HG02938 (cell line): Measurements from ENCODE around the gene CFAP100.

Experiments used
- ATAC-seq: cut with Tn5 transposase; IDR thresholded peaks from one replicate; pipeline ENCODE4 v1.9.1; 2021; ENCODE audit warnings: mild to moderate bottlenecking, moderate library complexity; ENCODE audit not compliant: unreplicated experiment

The CFAP100 gene

GRCh38 chr3:126439346-126439967 is 44.7 kb downstream of the CFAP100 start:
- ATAC-seq, result no peak

DNA sequence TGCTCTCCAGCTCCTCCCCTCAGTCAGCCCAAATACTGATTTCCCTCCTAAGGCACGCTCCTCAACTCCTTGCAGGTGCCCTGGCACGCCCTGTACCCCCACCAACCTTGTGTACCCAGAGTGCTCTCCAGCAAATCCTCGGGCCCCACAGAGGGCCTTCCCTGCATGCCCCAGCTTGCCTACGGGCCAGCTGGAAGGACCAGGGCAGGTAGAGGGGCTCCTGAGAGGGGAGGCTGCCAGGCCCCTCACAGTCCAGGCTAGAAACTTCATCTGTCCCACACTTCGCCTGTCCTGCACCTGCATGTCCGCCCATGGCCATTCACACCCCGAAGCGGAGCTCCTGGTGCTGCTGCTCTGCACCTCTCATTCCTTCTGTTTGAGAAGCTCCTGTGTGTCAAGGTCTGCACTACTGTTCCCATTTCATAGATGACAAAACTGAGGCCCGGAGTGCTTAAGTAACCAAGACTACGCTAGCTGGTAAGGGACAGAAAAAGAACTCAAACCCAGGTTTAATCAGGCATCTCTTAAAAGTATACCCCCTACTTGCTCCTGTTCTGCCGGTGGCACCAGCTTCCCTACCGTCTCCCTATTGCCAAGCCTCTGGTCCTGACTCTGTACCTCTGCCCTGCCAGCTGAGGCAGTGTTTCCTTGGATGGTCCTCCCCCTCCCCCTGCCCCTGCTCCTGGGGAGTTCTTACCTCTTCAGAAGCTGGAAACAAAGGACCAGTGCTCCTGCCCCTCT is 45.4 kb downstream of the CFAP100 start:
- ATAC-seq, result no peak

GRCh38 chr3:126440709-126440995 is 45.9 kb downstream of the CFAP100 start:
- ATAC-seq, result no peak

- ATAC-seq, result no peak
Observed at GRCh38 chr3:126441256-126441880, 46.7 kb downstream of the CFAP100 start.

DNA sequence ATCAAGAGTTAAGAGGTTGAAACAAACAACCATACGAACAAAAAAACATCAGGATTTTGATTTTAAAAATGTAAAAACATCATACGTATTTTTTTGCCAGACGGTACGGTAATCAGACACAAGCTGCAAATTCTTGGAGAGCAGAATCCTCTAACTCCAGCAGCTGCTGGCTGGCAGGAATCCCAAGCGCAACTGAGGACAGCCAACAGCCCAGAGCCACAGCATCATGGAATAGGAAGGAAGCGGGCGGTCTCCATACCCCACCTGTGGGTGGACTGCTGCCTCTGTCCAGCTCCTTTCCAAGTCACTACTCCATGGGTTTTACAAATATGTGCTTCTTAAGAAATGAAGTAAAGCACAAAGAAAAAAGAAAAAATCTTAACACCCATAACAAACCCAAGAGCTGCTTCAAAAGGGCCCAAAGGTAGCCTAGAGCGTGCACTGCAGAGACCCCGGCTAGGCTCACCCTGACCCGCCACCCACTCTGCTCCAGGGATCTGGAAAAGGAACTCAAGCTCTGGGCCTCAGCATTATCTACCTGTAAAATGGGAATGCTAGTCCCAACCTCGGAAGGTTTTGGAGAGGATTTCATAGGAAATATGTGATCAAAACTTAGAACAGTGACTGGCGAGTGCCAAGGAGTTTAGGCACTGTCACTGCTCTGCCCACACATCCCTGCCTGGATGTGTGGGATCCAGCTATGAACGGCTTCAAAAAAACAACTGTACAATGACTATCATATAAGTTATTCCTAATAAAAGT is 47.6 kb downstream of the CFAP100 start:
- ATAC-seq, result no peak

DNA sequence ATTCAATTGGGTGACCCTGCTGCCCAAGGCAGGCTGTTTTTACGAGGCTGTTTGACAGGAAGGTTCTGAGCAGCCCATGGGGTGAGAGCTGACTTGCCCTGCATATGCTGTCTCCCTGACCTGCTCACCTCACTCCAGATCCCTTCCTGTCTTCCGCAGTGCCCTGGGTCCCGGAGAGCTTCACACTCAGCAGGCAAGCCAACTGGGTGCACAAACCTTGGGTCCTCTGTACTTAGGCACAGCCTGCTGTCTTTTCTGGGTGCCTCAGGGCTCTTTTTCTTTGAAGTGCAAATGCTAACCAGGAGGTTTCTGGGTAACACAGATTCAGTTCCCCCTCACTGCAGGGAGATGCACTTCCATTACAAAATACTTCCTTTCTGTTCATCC is 48.1 kb downstream of the CFAP100 start:
- no peak for ATAC-seq

DNA sequence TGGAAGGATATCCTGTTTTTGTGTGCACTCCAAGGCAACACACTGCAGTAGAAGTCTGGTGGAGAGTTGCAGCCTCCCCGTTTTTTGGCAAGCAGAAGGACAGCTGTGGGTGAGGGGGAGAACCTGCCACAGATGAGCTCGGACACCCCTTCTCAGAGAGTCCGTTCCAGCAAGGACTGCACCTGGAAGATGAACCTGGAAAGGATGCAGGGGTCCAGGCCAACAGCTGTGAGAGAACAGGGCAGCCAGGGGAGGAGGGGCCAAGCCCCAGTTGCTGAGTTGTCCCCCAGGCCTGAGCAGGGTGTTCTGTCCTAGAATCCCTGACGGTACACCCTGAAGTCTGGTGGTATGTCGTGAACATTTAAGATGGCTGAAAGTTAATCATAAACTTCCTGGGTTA is 50.8 kb downstream of the CFAP100 start:
- ATAC-seq, result no peak

- no peak for ATAC-seq
Observed at GRCh38 chr3:126446301-126446700, 51.6 kb downstream of the CFAP100 start.

GRCh38 chr3:126446791-126447190 is 52.1 kb downstream of the CFAP100 start:
- ATAC-seq, result no peak

DNA sequence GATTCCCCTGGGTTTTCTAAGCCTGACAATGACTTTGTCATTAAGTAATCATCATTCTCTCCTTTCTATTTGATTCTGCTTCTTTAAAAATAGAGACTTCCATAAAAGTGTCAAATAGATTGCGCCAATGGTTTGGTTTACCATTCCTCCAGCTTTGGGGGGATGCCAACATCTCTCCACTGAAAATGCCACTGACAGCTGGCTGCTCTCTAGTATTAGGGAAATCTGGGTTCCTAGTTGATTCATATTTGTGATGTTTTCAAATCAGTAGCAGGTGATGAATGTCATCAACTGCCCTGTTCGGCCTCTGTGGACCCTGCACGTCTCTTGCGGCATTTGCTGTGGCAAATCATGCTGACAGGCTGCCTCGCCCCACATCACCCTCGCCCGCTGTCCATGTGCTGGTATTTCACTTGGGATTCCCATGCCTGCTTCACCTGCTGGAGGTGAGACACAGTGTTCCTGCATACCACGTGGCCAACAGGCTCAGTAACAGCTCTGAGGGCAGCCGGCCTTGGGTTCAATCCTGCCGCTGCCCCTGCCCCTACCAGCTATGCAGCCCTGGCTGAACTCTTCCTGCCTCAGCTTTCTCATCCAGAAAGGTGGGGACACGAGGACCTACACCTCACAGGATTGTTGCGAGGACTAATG is 52.9 kb downstream of the CFAP100 start:
- ATAC-seq, result no peak

GRCh38 chr3:126448136-126448892 is 53.6 kb downstream of the CFAP100 start:
- ATAC-seq, result no peak

DNA sequence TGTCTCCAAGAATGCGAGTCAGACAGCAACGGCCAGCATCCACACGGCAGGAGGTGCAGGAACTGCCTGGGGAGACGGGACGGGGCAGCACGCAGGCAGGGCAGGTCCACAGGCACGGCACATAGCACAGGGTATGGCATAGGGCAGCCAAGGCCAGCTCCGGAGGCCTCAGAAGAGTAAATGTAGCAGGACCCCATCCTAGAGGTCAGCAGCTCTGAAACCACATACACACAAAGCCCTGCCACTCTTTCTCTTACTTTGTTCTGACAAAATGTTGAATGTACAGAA is 54.1 kb downstream of the CFAP100 start:
- ATAC-seq, result no peak

DNA sequence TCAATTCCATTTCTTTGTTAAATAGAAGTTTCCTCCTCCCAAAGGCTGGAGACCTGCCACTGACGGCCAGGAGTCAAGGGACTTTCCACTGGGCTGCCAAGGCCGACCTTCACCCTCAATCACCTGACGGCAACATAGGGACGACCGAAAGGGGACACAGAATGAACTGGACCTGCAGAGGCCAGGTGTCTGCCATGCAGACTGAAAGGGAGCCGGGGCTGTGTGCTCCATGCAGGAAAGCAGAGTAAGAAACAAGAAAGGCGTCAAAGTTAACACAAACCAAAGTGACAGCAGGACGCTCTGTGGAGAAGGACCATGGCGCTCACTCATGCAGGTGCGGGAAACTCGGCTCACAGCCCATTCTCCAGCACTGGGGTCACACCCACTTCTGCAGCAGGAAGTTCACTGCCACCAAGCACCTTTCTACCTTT is 54.9 kb downstream of the CFAP100 start:
- ATAC-seq, result no peak

DNA sequence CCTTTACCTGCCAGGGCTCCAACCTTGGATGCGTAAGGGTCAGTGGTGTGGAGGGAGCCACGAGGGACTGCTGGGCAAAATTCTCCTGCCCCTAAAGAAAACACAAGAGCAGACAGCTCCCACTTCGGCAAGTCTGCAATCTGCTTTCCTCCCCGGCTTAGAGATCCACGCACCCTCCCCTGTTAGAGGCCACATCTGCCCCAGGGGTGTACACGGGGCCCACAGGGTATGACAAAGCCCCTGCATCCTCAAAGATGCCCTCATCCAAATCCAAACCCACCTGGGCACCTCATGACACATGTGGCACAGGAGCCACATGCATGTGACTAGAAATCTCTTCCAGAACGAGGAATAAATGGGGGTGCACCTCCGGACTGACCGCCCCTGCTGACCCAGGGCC is 55.5 kb downstream of the CFAP100 start:
- ATAC-seq, result no peak

- ATAC-seq, result no peak
Observed at GRCh38 chr3:126450744-126451143, 56.0 kb downstream of the CFAP100 start.

GRCh38 chr3:126451511-126451910 is 56.8 kb downstream of the CFAP100 start:
- no peak for ATAC-seq

DNA sequence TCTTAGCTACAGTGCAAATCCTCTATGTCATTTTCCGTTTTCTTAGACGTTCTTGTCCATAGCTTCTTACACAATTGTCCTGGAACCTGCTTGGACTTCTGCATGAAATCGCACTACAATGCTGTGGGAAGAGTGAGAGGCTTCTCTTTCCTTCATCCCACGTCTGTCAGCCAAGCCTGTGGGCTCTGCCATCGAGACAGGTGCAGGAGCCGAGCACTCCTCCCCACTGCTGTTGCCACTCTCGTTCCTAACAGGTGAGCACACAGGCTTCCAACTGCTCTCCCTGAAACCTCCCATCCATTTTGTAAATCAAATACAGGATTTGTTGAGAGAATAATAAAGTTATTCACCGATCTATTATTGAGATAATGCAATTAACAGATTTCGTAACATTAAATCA is 57.5 kb downstream of the CFAP100 start:
- no peak for ATAC-seq

DNA sequence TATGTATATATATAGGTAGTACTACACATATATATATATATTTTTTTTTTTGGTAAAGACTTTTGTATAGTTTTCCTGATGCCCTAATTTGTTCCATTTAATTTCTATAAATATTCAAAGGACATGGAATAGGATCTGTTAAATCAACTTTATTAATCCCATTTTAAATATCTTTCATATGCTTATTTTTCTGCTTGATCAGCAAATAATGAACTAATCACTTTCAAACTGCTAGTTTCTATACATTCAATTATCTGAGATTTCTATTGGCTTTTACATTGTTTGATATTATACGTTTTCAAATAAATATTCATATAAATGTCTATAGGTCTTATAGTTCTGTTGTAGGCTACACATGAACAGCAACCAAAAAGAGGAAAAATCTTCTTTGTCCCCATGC is 59.3 kb downstream of the CFAP100 start:
- ATAC-seq, result no peak

DNA sequence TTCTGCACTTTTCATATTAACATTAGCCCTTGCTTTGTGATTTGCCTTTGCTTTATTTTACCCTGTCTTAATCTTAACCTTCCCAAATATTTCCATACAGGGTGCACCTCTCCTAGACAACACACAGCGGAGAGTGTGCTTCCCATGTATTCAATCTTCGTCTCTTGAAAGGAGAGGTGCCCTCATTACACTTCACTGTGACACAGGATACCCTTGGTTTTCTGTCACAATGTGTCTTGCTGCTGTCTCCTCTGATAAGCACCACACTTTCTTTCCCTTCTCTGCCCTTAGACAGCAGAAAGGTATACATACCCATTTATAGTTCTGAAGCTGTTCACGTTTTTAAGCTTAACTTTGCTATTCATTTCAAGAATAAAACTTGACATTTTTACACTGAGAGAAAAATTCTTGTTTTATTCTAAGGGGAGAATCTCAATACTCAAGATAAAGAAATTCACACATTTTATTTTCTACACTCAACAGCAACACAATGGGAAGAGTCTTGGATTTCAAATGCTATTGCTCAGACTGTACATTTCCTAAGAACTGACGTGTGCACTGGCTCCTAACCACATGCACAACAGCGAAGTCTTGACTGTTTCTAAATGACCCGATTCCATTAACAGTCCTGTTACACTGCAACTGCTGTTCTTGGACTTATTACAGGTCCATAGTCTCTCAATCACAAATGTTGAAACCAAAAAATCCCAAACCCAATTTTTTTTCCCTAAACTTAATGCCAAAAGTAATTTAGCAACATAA is 59.9 kb downstream of the CFAP100 start:
- no peak for ATAC-seq

DNA sequence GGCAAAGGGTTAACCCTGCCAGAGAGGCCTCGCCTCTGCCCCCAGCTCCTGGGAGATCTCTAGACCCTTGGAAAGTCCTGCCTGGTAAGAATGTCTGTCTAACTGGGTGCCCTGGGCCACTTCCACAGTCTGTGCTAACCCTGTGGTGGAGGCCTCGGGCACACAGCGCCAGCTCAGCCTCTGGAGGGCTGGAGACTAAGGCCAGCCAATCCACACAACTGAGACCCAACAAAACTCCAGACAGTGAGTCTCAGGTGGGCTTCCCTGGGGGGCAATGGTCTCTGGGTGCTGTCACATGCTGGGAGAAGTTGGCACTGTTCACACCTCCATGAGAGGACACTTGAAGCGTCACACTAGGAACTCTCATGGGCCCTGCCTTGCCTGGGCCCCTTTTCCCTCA is 61.5 kb downstream of the CFAP100 start:
- no peak for ATAC-seq
